Umbilical cord (tissue), 2 donors: ENCODE data around the gene KLC4. TPM values are rescaled to one million over a fixed set of nuclear protein-coding genes. Genes with fewer than 3 reads are reported as not detected.

ENCODE experiments used
- DNase-seq: peaks from one replicate; pipeline ENCODE4 v3.0.0-alpha.2; 2015; ENCODE audit warnings: low spot score
- total RNA-seq: library from RNA; depleted of rRNA; stranded (reverse); fragments of >200 nt; gene quantifications from one replicate; pipeline ENCODE4 v1.2.3, GENCODE V29; 2014; ENCODE audit warnings: low replicate concordance; ENCODE audit not compliant: insufficient read depth

Gene KLC4
- 14.4 TPM for total RNA-seq

DNA sequence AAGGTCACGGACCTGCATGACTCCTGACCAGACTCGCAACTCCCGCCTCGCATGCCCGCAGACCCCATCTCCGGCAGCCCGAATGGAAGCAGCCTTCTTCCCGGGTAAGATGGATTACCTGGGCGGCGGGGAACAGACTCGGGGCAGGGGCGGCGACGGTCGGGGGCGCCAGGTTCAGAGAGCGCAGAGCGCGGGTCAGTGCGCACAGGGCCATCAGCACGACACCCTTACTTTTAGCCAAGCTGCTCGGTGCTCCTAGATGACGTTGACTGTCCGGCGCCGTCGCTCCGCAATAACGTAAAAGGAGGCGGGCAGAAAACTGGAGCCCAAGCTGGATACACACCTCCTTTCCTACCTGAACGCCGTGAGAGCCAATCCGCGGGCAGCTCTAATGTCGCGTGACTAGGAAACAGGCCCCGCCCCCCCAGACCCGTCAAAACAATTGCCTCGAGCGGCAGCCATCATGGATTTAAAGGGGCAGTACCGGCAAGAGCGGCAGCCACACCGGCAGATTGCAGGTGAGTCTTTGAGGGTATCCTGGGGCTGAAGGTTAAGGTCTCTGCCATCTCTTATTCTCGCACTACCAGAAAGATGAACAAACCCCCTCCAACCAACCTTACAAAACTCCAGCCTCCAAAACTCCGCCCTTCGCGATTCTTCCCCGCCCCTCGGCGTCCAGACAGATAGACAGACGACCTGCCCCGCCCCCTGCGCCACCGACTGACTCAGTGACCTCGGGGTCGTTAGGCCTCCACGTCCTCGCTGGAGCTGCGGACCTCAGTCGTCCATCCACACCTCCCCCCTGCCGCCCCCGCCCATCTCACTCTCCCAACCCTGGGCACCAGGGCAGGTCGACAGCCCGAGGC lies at the start of gene KLC4, which contains the start of gene MRPL2:
KLC4 (plus strand) TSS at position 464 of the 866 bp plus-strand sequence. CDS start 1,705 bp downstream, outside the sequence.
MRPL2 (minus strand) TSS at position 267 of the 866 bp plus-strand sequence; CDS start at position 214, 53 bp downstream.
- peak; percentile 99 for DNase-seq

DNA sequence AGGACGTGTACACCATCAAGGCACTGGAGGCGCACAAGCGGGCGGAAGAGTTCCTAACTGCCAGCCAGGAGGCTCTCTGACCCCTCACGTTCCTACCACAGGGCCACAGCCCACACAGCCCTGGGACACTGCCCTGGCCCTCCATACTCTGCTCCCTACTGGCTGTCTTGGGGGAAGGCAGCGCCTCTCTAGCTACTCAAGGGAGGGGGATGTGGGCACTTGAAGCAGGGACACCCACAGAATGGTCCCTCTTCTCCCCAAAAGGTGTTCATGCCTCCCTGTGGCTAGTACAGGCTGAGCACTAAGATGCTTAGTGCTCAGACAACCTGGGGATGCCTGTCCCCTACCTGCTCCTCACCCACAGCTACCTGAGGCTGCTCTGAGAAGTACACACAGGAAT lies 48.2 kb upstream of the KLC4 start:
- DNase-seq = no peak

DNA sequence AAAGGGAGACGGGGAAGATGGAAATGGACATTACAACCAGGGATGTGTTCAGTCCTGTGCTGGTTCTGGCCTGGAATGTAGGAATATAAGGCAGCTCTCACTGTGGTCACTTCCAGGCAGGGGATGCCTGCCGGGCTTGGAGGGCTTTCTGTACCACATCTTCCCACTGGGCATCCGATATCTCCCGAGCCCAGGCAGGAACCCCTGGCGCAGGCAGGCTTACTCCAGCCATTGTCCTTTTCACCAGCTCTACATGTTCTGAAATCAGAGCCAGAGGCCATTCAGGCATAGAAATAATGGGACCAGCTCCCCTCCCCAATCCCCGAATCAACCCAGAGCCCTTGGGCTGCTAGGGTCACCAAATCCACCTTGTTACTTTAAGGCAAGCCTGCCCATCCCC lies 47.1 kb upstream of the KLC4 start:
- no peak for DNase-seq

DNA sequence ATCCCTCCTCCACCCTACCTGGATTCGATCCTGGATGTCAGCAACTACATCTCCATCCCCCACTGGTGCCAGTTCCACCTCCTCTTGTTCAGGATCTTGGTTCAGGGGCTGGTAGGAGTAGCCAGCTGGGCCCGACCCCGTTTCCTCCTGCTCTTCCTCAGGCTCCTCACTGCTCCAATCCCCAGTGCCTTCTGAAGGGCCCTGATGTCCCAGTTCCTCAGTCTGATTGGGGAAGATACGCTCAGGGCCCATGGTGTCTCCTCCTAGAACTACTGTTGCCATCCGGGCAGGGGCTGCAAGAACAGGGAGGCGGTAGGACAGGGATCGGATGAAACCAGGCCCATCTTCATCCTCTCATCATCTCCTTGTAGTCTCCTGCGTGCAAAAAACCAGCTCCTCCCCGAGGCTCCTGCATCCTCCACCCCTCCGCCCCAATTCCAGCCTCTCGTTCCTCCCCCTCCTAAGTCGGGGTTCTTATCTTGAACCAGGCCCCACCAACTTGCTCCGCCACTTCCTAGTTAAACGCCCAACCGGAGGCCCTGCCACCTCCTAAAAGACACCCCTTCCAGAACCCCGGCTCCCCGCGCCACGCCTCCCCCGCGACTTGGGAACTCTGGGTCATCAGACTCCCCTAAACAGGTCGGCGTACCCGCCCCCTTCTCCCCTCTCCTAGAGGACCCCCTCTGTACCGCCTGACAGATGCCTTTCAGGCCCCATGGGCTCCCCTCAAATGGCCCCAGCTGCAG lies 46.2 kb upstream of the KLC4 start:
- peak; percentile 85 for DNase-seq

DNA sequence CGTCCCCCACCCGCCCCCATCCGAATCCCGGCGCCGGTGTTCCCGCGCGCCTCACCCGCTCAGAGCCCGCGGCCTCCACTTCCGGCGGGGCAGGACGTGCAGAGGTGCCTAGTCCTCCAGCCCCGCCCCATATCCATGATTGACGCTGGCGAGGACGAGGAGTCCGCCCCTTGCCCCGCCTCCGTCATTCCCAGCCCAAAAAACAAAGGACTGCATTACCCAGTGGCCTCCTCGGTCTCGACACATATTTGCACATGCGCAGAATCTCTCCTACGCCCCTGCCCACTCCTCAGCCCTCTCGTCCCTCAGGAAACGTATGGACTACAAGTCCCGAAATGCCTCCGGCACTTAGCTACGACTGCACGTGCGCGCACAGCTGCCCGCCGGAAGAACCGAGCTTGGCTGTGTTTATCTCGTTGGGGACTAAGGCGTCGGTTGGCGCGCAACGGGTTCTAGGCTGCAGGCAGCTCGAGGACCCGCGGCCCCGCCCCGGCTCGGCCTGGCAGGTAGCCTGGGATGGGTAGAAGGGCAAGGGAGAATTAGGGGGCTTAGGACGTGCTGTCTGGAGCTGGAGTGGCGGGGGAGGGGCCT lies 45.5 kb upstream of the KLC4 start, which contains the start of the genes KLHDC3 and MEA1:
KLHDC3 (plus strand) TSS at position 407 of the 591 bp plus-strand sequence. CDS start 2,944 bp downstream, outside the sequence.
MEA1 (minus strand) TSS at position 104 of the 591 bp plus-strand sequence. CDS start 133 bp downstream, outside the sequence.
- peak; percentile 100 for DNase-seq

DNA sequence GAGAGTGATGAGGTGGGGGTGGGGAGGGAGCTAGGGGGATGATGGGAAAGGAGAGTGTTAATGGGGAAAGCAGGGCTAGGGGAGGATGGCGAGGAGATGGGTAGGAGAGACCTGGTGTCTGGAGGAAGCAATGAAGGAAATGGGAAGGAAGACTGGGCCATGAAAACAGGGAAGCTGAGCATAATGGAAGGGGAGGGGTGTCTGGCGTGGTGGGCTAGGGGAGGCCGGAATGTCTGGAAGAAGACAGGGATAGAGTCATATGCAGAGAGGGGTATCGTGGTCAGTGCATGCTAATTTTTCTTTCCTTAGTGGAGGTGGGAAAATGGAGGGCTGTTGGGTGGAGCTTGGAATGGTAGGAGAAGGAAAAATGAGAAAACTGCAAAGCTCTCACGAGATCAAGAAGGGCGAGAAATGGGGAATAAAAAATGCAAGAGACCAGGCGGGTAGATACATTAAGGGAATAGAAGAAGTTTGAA lies 45.0 kb upstream of the KLC4 start:
- peak; percentile 56 for DNase-seq

DNA sequence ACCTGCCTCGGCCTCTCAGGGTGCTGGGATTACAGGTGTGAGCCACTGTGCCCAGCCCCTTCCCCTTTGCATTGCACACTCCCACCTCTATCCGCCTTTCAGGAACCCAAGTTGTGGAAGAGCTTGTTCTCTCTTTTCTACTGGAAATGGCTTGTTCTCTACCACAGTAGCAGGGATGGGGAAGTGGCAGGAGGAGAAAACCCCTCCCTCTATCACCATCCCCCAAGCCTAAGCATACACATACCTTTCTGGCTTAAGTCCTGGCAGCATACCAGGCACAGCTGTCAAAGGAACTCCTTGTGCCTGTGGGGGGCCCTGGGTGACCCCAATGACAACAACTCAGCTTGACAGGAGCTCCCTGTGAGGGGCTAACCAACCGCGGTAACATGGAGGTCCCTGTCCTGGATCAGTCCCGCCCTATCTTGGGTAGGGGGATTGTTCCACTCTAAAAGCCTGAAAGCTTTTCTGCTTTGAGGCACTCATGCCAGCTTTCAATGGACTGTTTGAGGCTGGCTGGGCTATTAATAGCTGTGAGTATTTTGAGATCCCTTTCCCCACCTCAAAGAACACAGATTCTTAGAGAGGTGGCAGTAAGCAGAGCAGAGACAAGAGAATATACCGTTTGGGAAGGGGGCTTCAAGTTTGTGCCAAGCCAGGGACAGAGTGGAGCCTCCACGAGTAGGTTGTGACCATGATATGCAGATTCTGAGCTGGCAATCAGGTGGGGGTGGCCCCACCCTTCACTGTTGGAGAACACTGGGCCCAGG lies 43.1 kb upstream of the KLC4 start:
- no peak for DNase-seq

DNA sequence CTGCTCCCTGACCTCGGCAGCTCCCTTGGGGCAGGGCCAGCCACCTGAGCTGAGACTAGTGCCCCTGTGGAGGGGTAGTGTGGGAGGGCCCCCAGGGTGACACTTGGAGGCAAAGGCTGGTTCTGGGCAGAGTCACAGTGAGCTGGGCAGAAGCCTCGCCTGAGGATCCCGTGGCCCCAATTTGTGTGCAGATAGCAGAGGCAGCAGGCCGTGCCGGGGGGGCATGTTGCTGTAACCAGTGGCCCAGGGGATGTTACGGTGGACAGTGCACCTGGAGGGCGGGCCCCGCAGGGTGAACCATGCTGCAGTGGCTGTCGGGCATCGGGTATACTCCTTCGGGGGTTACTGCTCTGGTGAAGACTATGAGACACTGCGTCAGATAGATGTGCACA lies 42.5 kb upstream of the KLC4 start:
- DNase-seq = no peak

DNA sequence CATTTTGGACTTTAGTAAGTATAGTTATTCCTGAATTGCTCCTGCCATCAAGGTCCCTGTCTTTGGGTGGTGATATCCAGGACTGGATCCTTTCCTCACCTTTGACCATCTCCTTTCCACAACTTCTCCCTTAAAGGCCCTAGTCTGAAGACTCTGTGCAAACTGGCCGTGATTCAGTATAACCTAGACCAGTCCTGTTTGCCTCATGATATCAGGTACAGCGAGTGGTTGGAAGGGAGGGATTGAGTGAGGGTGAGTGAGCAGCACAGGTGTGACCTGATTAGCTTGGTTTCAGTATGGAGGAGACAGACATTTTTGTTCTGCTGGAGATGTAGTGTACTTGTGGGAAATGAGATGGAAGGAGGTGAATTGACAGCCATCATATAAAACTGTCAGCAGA lies 40.3 kb upstream of the KLC4 start:
- no peak for DNase-seq

DNA sequence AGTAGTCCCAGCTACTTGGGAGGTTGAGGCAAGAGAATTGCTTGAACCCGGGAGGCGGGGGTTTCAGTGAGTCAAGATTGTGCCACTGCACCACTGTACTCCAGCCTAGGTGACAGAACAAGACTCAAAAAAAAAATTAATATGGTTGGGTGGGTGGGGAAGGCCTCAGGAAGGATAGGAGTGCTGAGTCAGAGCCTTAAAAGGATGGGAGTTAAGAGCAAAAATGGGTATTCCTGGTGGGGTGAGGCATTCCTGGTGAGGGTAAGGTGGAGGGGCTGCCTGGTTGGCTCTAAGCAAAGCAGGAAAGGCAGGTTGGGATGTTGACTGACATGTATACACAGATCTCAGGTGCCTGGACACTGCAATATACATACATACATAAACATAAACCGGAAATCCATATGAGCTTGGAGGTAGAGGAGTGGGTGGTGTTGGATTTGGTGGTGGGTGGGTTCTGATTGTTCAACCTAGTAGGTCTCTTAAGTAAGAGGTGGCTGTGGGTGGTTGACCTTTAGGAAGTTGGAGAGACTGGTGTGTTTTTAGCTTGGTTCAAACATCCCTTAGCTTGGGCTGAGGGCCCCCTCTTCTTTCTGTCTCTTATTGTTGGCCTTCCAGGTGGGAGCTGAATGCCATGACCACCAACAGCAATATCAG lies 39.3 kb upstream of the KLC4 start:
- DNase-seq = no peak

DNA sequence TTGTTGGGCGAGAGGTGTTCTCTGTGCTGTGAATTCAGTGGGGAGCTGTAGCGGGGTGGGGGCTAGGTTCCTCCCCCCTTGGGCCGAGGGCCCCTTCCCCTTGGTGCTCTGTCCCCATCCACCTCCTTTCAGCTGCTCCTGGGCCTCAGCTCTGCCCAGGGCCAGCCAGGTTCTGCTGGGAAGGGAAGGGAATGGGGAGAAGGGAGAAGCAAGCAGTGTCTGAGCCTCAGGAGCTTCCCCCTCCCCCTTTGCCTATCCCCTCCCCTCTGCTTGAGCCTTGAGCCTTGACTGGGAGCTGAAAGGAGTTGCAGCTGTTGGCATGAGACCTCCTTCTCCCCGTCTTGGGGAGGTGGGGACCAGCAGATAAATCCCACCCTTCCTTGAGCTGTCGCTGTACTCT lies 38.6 kb upstream of the KLC4 start:
- peak; percentile 55 for DNase-seq

DNA sequence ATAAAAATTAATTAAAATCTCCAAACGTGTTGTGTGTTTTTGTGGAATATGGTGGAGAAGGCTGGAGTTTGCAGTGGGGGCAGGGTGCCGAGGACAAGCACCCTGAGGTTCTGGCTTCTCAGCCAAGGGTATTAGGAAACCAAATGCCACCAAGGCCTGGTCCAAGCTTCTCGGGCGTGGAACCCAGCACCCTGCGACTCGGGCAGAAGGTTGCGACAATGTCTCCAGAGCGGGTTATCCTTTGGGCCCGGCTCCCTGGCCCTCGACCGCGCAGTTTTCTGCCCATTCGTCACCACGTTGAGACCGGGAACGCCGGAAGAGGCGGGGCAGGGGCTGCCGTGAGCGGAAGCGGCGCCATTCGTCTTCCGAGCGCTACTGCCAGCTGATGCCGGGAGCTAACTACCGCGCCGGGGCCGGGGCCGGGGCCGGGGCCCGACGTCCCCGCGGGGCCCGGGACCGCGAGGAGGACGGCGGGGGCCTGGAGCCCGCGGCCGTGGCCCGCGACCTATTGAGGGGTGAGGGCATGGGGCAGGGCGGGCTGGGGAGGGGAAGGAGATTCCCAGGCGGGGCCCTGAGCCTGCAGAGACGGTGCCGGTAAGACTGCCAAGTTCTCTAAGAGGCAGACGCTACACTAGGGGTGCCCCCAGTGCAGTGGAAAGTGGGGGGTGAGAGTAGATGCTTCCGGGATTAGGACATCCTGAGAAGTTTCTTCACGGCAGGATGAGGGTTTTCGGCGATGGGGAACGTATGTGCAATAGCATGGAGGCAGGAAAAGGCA lies 38.0 kb upstream of the KLC4 start, which contains the start of gene RRP36:
RRP36 (plus strand) TSS at position 354 of the 778 bp plus-strand sequence; CDS start at position 386, 32 bp downstream.
- peak; percentile 88 for DNase-seq

DNA sequence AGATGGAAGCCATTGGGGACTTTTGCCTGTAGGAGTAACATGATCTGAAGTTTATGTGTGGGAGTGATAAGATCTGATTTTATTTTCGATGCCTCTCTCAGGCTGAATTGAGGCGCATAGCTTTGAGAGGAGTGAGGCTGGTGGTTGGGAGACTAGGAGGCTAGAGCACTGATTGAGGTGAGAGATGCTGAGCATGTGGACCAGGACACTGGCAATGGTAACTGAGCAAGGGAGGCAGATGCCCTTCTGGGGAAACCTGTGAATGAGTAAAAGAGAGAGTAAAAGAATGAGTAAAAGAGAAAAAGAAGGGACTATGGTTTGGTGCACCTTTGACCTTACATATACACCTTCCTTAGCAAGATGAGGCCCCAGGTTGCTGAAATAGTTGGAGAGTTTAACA lies 35.0 kb upstream of the KLC4 start:
- no peak for DNase-seq

DNA sequence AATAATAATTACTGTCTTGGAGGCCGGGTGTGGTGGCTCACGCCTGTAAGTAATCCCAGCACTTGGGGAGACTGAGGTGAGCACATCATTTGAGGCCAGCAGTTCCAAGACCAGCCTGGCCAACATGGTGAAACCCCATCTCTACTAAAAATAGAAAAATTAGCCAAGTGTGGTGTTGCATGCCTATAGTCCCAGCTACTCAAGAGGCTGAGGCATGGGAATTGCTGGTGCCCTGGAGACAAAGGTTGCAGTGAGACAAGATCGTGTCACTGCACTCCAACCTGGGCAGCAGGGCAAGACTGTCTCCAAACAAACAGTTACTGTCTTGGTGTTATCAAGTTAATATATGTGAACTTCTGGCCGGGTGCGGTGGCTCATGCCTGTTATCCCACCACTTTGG lies 33.1 kb upstream of the KLC4 start:
- DNase-seq = no peak

DNA sequence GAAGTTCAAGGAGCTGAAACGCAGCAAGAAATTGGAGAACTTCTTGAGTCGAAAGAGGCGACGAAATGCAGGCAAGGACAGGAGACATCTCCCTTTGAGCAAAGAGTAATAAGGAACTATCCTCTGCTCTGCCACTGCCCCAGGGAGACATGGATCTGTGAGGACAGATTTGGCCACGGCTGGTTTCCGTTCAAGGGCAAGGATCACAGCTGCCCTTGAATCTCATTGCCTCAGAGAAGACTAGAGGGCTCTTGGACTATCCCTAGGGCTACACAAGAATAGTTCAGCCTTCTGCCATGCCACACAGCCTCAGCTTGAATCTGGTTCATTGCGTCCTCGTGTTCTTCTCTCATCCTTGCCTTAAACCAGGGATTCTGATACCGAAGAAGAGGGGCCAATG lies 30.3 kb upstream of the KLC4 start:
- no peak for DNase-seq

DNA sequence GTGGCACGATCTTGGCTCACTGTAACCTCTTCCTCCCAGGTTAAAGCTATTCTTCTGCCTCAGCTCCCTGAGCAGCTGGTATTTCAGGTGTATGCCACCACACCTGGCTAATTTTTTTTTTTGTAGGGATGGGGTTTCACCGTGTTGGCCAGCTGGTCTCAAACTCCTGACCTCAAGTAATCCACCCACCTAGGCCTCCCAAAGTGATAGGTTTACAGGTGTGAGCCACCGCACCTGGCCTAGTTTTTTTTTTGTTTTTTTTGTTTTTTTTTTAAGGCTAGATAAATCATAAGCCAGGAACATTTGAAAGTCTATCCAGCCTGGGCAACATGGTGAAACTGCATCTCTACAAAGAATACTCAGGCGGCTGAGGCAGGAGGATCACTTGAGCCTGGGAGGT lies 27.1 kb upstream of the KLC4 start:
- no peak for DNase-seq

DNA sequence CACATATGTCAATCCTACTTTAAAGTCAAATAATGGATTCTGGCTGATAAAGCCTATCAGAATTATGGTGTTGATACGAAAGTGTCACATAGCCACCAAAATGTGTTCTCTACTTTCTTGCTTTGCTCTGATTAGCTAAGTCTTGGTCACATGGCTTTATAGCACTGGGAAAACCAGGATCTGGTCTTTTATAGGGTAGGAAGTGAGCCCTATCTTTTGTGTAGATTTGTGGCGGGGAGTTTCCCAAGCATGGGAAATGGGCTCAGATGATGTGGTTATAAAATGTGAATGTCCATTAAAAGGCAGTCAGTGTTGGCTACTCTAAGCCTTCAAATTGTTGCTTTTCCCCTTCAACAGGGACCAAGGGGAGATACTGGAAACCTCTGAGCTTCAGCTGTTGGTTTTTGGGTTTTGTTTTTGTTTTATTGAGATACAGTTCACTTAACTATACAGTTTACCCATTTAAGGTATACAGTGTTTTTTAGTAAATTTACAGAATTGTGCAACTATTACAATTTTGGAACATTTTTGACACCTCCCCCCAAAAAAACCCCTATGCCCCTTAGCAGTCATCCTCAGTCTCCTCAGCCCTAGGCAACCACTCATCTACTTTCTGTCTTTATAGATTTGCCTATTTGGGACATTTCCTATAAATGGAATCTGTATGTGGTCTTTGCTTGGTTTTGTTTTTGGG lies 25.8 kb upstream of the KLC4 start:
- no peak for DNase-seq

DNA sequence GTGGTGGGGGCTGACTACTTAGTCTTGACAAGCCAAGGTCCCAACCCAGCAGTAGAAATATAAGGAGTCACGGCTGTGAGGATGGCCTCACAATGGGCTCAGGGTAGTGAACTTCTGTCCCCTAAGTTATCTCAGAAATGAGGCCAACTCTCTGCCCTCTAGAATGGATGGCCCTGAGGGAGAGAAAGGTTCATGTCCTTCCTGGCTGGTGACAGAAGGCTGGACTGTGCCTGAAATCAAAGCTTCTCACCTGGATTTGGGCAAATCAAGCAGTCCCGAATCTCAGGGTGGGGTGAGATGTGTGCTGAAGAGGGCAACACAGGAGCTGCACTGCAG lies 25.3 kb upstream of the KLC4 start:
- DNase-seq = no peak
